Activated CD4-positive, alpha-beta memory T cell treated with anti-CD3 and anti-CD28 coated beads for 36 hours (primary cell): ENCODE results near the gene RTEL1. TPM values are rescaled to one million over a fixed set of nuclear protein-coding genes. Genes with fewer than 3 reads are reported as not detected.
"Not testable (repeated sequence)": the region's sequence is repeated elsewhere in the genome, so short reads cannot be mapped to it uniquely, and the experiment has no call there.

Experiments used
- CTCF ChIA-PET: fragments of 350-600 bp; sonication (Branson Sonifier 250); formaldehyde crosslinking; loops from one replicate; lab custom pipeline; 2021; ENCODE audit warnings: antibody characterized with exemption, inconsistent platforms; lab: Charles Lee
- POLR2A ChIA-PET: fragments of 350-600 bp; sonication (Branson Sonifier 250); formaldehyde crosslinking; loops from one replicate; lab custom pipeline; 2021; ENCODE audit warnings: antibody characterized with exemption; lab: Charles Lee
- DNase-seq: peaks from one replicate; pipeline ENCODE4 v3.0.0-alpha.2; 2020
- H3K27ac Mint-ChIP-seq: one replicate; pipeline ENCODE4 v1.8.0; 2021; ENCODE audit warnings: mixed read lengths
- H3K27me3 Mint-ChIP-seq: one replicate; pipeline ENCODE4 v1.8.0; 2021; ENCODE audit warnings: mixed read lengths
- H3K36me3 Mint-ChIP-seq: one replicate; pipeline ENCODE4 v1.8.0; 2021; ENCODE audit warnings: mixed read lengths
- H3K4me1 Mint-ChIP-seq: one replicate; pipeline ENCODE4 v1.8.0; 2021; ENCODE audit warnings: low read depth, mixed read lengths
- H3K4me3 Mint-ChIP-seq: one replicate; pipeline ENCODE4 v1.8.0; 2021; ENCODE audit warnings: mild to moderate bottlenecking, mixed read lengths
- H3K9me3 Mint-ChIP-seq: one replicate; pipeline ENCODE4 v1.8.0; 2021; ENCODE audit warnings: mixed read lengths
- intact Hi-C: fragments of 100-400 bp; cut with micrococcal nuclease; formaldehyde crosslinking; loops from one replicate; pipeline ENCODE4 v1.15.1; 2023
- total RNA-seq, 2 experiments: library from RNA; stranded (reverse); gene quantifications; one replicate each; pipeline ENCODE4 v1.2.3, GENCODE V29; 2021

Gene RTEL1
- total RNA-seq, 2 experiments from 2014 or later = 38.0 to 38.3 TPM

DNA sequence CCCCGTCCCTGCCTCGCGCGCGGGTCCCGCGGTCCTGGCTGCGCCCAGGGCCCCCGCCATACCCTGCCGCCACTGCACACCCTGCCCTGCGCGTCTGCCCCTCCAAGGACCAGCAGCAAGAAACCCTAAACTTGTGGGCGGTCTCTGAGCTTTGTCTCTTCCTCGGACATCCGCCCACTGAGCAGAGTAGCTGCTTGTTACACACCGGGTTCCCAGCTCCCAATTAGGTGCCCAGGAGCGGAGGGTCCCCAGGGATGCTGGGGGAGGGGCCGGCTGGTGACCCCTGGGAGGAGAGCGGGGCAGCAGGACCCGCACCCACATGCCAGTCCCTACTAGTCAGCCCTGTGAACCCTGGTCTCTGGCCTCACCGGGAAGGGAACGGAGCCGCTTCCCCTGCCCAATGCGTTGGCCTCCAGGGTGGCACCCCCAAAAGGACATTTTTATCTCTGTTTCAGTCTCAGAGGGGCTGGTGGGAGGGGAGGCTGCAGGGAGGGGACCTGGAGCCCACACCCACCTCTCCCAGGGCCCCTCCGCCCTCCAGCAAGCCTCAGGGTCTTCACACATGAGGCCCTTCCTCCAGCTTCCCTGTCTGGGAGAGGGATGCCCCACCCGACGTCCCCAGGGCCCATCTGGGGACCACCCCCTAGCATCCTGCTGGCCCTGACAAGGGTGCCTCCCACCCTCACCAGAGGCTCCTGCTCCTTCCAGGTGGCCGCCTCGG, 15.4 kb upstream of the RTEL1 start:
- intact Hi-C loops = loop anchor here (1.0 kb wide), 1 partner anchor 223 kb away; the partner anchor contains the start of gene TPD52L2
- DNase-seq = no peak
- no peaks in the 10 kb centered on the region for H3K9me3 Mint-ChIP-seq
- POLR2A ChIA-PET = interaction anchor here (0.6 to 2.1 kb wide), 8 partner anchors 9 to 121 kb away, joined by 3 to 30 read pairs (median 4); partner anchors contain the start of genes GMEB2, LIME1 and RTEL1
- peaks cover 20% of the 10 kb centered on the region for H3K4me1 Mint-ChIP-seq
- H3K4me3 Mint-ChIP-seq = peak overlapping the region; percentile 70
- CTCF ChIA-PET = interaction anchor here (0.9 to 2.3 kb wide), 14 partner anchors 9 to 337 kb away, joined by 3 to 18 read pairs (median 5); partner anchors contain the start of genes GMEB2, PPDPF, PTK6 and RTEL1
- peak overlapping the region; percentile 77 for H3K27ac Mint-ChIP-seq
- no peaks in the 10 kb centered on the region for H3K27me3 Mint-ChIP-seq
- peaks cover 2% of the 10 kb centered on the region for H3K36me3 Mint-ChIP-seq

- peak overlapping the region; percentile 70 for H3K4me3 Mint-ChIP-seq
- no peaks in the 10 kb centered on the region for H3K9me3 Mint-ChIP-seq
- no peaks in the 10 kb centered on the region for H3K27me3 Mint-ChIP-seq
- ChIA-PET CTCF (interaction anchor here (1.0 kb wide), 1 partner anchor 220 kb away, joined by 5 read pairs; no protein-coding TSS in a partner anchor), POLR2A (interaction anchor here (1.2 kb wide), 1 partner anchor 16 kb away, joined by 3 read pairs; the partner anchor contains the start of gene GMEB2)
- no peak overlapping the region for H3K27ac Mint-ChIP-seq
- DNase-seq = no peak
- H3K4me1 Mint-ChIP-seq = peaks cover 14% of the 10 kb centered on the region
- no peaks in the 10 kb centered on the region for H3K36me3 Mint-ChIP-seq
- intact Hi-C loops = no loop called here
These were observed 14.6 kb upstream of the RTEL1 start for GRCh38 chr20:63643499-63643898.

DNA sequence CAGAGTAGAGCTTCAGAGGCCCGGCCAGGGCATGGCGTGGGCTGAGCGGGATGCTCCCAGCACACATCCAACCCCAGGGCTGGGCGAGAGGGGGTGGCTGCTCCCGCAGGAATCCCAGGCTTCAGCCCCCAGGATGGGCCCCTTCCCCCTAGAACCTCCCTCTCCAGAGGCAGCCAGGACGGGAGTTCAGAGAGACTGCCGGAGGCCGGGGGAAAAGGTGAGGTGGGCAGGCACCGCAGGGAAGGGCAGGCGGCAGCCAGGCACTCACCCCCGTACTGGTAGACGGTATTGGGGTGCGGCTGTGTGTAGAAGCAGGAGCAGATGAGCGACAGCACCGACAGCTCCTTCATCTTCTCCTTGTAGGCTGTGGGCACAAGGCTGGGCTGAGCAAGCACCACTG, 14.2 kb upstream of the RTEL1 start:
- CTCF ChIA-PET = interaction anchor here (1.0 kb wide), 1 partner anchor 220 kb away, joined by 5 read pairs; no protein-coding TSS in a partner anchor
- Mint-ChIP-seq H3K36me3 (no peaks in the 10 kb centered on the region), H3K4me3 (no peak overlapping the region), H3K4me1 (peaks cover 12% of the 10 kb centered on the region), H3K9me3 (no peaks in the 10 kb centered on the region), H3K27me3 (no peaks in the 10 kb centered on the region), H3K27ac (no peak overlapping the region)
- intact Hi-C loops = no loop called here
- POLR2A ChIA-PET = interaction anchor here (1.2 kb wide), 1 partner anchor 17 kb away, joined by 3 read pairs; the partner anchor contains the start of gene GMEB2
- DNase-seq = no peak

DNA sequence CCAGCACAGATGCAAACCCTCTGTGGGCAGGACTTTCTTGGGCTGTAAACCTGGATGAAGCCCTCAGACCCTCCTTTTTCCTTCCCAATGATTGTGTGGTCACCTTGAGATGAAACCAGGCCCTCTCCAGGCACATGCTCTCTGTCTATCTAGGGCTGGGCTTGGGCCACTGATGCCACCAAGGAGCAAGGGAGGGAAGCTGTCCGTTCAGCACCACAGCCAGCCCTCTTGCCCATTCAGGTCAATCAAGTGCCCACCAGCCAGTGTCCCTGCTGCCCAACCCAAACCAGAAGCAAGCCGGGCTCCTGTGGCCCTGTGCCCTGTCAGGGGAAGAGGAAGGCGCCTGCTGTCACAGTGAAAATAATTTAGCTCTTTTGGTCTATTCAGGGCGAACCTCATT, 12.9 kb upstream of the RTEL1 start:
- CTCF ChIA-PET = no interaction called here
- H3K4me1 Mint-ChIP-seq = peaks cover 2% of the 10 kb centered on the region
- POLR2A ChIA-PET = interaction anchor here (0.7 kb wide), 1 partner anchor 13 kb away, joined by 3 read pairs; the partner anchor contains the start of gene RTEL1

GRCh38 chr20:63648190-63648589, 9.9 kb upstream of the RTEL1 start:
- intact Hi-C loops = no loop called here
- Mint-ChIP-seq H3K27me3 (no peaks in the 10 kb centered on the region), H3K36me3 (no peaks in the 10 kb centered on the region), H3K4me1 (peaks cover 6% of the 10 kb centered on the region), H3K27ac (no peak overlapping the region), H3K4me3 (no peak overlapping the region), H3K9me3 (no peaks in the 10 kb centered on the region)
- ChIA-PET CTCF (no interaction called here), POLR2A (no interaction called here)
- DNase-seq = no peak

More for the DNA sequence above, 12.9 kb upstream of the RTEL1 start:
- Mint-ChIP-seq H3K4me3 (no peak overlapping the region), H3K27me3 (no peaks in the 10 kb centered on the region), H3K9me3 (no peaks in the 10 kb centered on the region), H3K27ac (no peak overlapping the region), H3K36me3 (no peaks in the 10 kb centered on the region)
- intact Hi-C loops = no loop called here
- DNase-seq = no peak

- Mint-ChIP-seq H3K9me3 (no peaks in the 10 kb centered on the region), H3K36me3 (no peaks in the 10 kb centered on the region), H3K27me3 (no peaks in the 10 kb centered on the region), H3K27ac (no peak overlapping the region), H3K4me1 (peaks cover 9% of the 10 kb centered on the region), H3K4me3 (no peak overlapping the region)
- DNase-seq = no peak
- ChIA-PET CTCF (no interaction called here), POLR2A (no interaction called here)
- intact Hi-C loops = no loop called here
These were observed 9.1 kb upstream of the RTEL1 start for GRCh38 chr20:63648895-63649589.

DNA sequence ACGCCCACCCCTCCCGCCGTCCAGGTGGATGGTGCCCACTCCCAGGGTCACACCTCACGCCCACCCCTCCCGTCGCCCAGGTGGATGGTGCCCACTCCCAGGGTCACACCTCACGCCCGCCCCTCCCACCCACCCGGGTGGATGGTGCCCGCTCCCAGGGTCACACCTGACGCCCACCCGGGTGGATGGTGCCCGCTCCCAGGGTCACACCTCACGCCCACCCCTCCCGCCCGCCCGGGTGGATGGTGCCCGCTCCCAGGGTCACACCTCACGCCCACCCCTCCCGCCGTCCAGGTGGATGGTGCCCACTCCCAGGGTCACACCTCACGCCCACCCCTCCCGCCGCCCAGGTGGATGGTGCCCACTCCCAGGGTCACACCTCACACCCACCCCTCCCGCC, 7.6 kb upstream of the RTEL1 start:
- H3K27me3 Mint-ChIP-seq, DNase-seq, H3K4me3 Mint-ChIP-seq, intact Hi-C loops, H3K36me3 Mint-ChIP-seq, CTCF ChIA-PET, H3K27ac Mint-ChIP-seq, H3K9me3 Mint-ChIP-seq: not testable (repeated sequence)
- H3K4me1 Mint-ChIP-seq = peaks cover 18% of the 10 kb centered on the region
- POLR2A ChIA-PET = interaction anchor here (1.4 kb wide), 1 partner anchor 8 kb away, joined by 5 read pairs; no protein-coding TSS in a partner anchor

- H3K27me3 Mint-ChIP-seq = no peaks in the 10 kb centered on the region
- no peak overlapping the region for H3K27ac Mint-ChIP-seq
- H3K36me3 Mint-ChIP-seq = no peaks in the 10 kb centered on the region
- H3K4me1 Mint-ChIP-seq = peaks cover 18% of the 10 kb centered on the region
- intact Hi-C loops = no loop called here
- DNase-seq = no peak
- peak overlapping the region; percentile 58 for H3K4me3 Mint-ChIP-seq
- CTCF ChIA-PET = interaction anchor here (0.6 to 1.0 kb wide), 2 partner anchors 10 to 387 kb away, joined by 3 to 8 read pairs; no protein-coding TSS in a partner anchor
- POLR2A ChIA-PET = interaction anchor here (1.4 kb wide), 1 partner anchor 10 kb away, joined by 5 read pairs; no protein-coding TSS in a partner anchor
- no peaks in the 10 kb centered on the region for H3K9me3 Mint-ChIP-seq
These were observed 6.2 kb upstream of the RTEL1 start for GRCh38 chr20:63651942-63652191.

DNA sequence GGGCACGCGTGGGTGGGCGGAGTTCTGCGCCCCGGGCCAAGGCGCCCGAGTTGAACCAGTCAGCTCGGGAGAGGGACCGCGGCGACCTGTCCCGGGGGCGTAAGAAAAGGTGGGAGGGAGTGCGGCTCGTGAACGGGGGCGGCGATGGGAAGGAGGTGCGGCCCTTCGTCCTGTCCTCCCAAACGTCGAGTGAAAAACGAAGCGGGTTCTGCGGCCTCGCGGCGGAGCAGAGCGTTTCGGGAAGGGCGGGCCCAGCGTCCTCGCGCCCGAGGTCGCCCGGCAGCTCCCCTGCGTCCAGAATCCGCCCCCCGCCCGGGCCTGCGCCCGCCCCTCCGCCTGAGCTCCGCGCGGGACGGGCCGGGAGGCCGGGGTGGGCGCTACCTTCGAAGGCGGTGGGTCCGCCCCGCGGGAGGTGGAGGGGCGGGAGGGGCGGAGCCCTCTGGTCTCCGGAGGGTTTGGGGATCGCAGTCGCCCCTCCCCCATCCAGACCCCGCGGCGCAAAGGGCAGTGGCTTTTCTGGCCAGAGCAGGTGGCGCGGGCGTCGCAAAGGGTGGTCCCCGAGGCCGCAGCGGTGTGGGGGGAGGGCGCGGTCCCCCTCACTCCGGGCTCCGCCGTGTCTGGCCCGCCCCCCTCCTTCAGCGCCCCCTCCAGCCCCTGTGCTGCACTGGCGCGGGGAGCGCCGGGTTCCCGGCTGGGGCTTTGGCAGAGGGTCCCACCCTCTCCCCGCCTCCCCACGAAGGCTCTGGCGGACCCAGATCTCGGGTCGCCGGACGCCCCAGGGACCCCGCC, 5.7 kb upstream of the RTEL1 start:
- ChIA-PET POLR2A (interaction anchor here (1.0 to 1.4 kb wide), 2 partner anchors 10 to 11 kb away, joined by 3 to 5 read pairs; no protein-coding TSS in a partner anchor), CTCF (interaction anchor here (0.6 to 2.0 kb wide), 4 partner anchors 10 to 387 kb away, joined by 3 to 8 read pairs (median 6); no protein-coding TSS in a partner anchor)
- peak; percentile 43 for DNase-seq
- Mint-ChIP-seq H3K9me3 (no peaks in the 10 kb centered on the region), H3K4me3 (peak overlapping the region; percentile 58), H3K27ac (no peak overlapping the region), H3K36me3 (no peaks in the 10 kb centered on the region), H3K27me3 (no peaks in the 10 kb centered on the region), H3K4me1 (peaks cover 18% of the 10 kb centered on the region)
- intact Hi-C loops = no loop called here

DNA sequence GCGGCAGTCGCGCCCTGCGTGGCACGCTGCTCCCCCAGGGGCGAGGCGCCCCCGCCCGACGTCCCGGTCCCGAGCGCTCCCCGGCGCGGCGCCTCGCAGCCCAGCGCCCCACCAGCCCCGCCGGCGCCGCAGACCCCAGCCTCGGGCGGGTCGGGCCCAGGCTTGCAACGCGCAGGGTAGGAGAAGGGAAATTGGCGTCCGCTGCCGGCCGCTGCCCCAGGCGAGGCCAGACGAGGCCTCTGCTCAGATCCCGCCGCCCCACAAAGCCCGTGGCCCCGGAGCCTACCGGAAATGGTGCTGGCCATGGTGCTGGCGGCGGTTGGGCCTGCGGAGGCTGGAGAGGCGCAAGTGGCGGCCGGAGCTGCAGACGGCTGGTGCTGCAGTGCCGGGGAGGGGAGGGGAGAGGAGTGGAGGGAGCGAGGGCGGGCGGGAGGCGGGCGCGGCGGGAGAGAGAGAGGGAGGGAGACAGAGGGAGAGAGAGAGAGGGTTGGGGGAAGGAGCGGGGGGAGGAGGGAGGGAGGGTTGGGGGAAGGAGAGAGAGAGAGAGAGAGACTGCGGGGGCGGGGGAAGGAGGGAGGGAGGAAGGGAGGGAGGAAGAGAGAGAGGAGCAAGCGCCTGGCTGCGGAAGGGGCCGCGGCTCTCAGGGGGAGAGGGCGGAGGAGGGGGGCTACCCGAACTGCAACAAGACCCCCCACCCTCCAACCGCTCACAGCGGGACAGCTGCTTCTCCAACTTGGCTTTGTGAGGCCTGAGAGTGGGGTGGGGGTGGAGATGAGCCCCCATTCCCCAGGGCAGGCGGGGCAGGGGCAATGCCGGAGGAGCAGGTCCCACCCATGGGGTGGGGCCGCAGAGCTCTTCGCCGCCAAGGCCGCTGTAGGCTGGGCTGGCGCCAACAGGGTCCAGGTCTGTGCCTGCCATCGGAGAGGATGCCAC, 4.8 kb upstream of the RTEL1 start, which contains the start of gene STMN3:
Gene STMN3, minus strand, starts transcription at position 384 of the 933 bp plus-strand sequence. Its CDS starts 79 bp downstream, at position 305.
- ChIA-PET POLR2A (interaction anchor here (1.0 kb wide), 2 partner anchors 9 to 12 kb away, joined by 3 read pairs; no protein-coding TSS in a partner anchor), CTCF (interaction anchor here (1.1 to 2.0 kb wide), 2 partner anchors 11 to 115 kb away, joined by 3 to 8 read pairs; no protein-coding TSS in a partner anchor)
- peaks cover 18% of the 10 kb centered on the region for H3K4me1 Mint-ChIP-seq
- peak within 1 kb of the TSS; percentile 74 for H3K4me3 Mint-ChIP-seq
- intact Hi-C loops = no loop called here
- H3K9me3 Mint-ChIP-seq = no peaks in the 10 kb centered on the region
- no peaks in the 10 kb centered on the region for H3K27me3 Mint-ChIP-seq
- peak; percentile 87 for DNase-seq
- H3K27ac Mint-ChIP-seq = peak within 1 kb of the TSS; percentile 79
- no peaks in the 10 kb centered on the region for H3K36me3 Mint-ChIP-seq
